Spleen (tissue), 11 donors: ENCODE measurements around the gene TSC1. TPM values are rescaled to one million over a fixed set of nuclear protein-coding genes. Genes with fewer than 3 reads are reported as not detected.

Experiments used
- DNase-seq: peaks from one replicate; pipeline ENCODE4 v3.0.0-alpha.2; 2020
- H3K27ac ChIP-seq, 8 donors: fragments of 200-600 bp; sonication (generic) in 7 of 8; 1 replicate in 4 of 8; 2 replicates in 4 of 8; pipeline versions ENCODE4 v1.5.0 to v1.8.0; 2016 to 2021; ENCODE audit warnings: inconsistent platforms in 4 of 8, mild to moderate bottlenecking in 4 of 8, moderate library complexity in 1 of 8
- H3K27me3 ChIP-seq, 7 donors: fragments of 200-600 bp; sonication (generic) in 6 of 7; replicated peaks in 1 of 7; 1 replicate in 4 of 7; 2 replicates in 3 of 7; pipeline versions ENCODE4 v1.5.0 to v1.8.0; 2016 to 2021; ENCODE audit warnings: inconsistent platforms in 3 of 7, mild to moderate bottlenecking in 1 of 7
- H3K36me3 ChIP-seq, 6 donors: fragments of 200-600 bp; sonication (generic) in 5 of 6; 1 replicate in 4 of 6; 2 replicates in 2 of 6; pipeline versions ENCODE4 v1.5.0 to v1.8.0; 2016 to 2021; ENCODE audit warnings: inconsistent platforms in 2 of 6
- H3K4me1 ChIP-seq, 6 donors: fragments of 200-600 bp; sonication (generic) in 5 of 6; 1 replicate in 3 of 6; 2 replicates in 3 of 6; pipeline versions ENCODE4 v1.5.0 to v1.8.0; 2016 to 2021; ENCODE audit warnings: inconsistent platforms in 3 of 6
- H3K4me3 ChIP-seq, 8 donors: fragments of 200-600 bp; sonication (generic) in 7 of 8; 1 replicate in 4 of 8; 2 replicates in 4 of 8; pipeline versions ENCODE4 v1.5.0 to v1.8.0; 2016 to 2021; ENCODE audit warnings: inconsistent platforms in 4 of 8, mild to moderate bottlenecking in 4 of 8, moderate library complexity in 2 of 8
- H3K9me3 ChIP-seq, 8 donors: fragments of 200-600 bp; sonication (generic) in 7 of 8; 1 replicate in 4 of 8; 2 replicates in 4 of 8; pipeline versions ENCODE4 v1.5.0 to v1.8.0; 2016 to 2021; ENCODE audit warnings: inconsistent platforms in 4 of 8
- CTCF ChIP-seq, 11 experiments: fragments of 200-600 bp in 7 of 11; fragments of 450-650 bp in 4 of 11; sonication (generic) in 4 of 11; IDR thresholded peaks in 8 of 11; conservative IDR thresholded peaks in 3 of 11; 1 replicate in 7 of 11; 2 replicates in 4 of 11; pipeline versions ENCODE4 v1.4.0 to v1.8.0; 2016 to 2021; ENCODE audit warnings: antibody characterized with exemption in 11 of 11, inconsistent platforms in 4 of 11, mild to moderate bottlenecking in 1 of 11
- POLR2A ChIP-seq, 3 donors: fragments of 450-650 bp; IDR thresholded peaks; one replicate each; pipeline ENCODE4 v1.5.1; 2017; ENCODE audit warnings: antibody characterized with exemption in 3 of 3, mild to moderate bottlenecking in 1 of 3
- POLR2AphosphoS5 ChIP-seq, 3 donors: sonication (generic); formaldehyde crosslinking; IDR thresholded peaks; one replicate each; pipeline ENCODE4 v1.5.1; 2017; ENCODE audit warnings: antibody characterized with exemption in 3 of 3
- WGBS, 5 donors: extraction: QIAGEN DNeasy Blood & Tissue Kit in 3 of 5; methylation state at CpG; one replicate each; pipeline versions ENCODE4 v1.1.5 to v1.1.7; 2013 to 2018; 5-methylcytosine and 5-hydroxymethylcytosine counted together
- intact Hi-C: fragments of 100-400 bp; cut with DNase I; formaldehyde crosslinking; loops from one replicate; pipeline ENCODE4 v1.15.0; 2023; ENCODE audit warnings: low total_unique reads
- microRNA-seq, 3 donors: library from miRNA; unstranded; fragments of <30 nt; microRNA quantifications; one replicate each; pipeline versions ENCODE4 to v1.1.0, GENCODE V29; 2019 to 2020
- polyA plus RNA-seq, 3 donors: library from polyadenylated mRNA; stranded (reverse); fragments of 200-250 nt; gene quantifications; one replicate each; pipeline ENCODE4 v1.2.1, GENCODE V29; 2013
- small RNA-seq, 4 donors: library from RNA; depleted of rRNA; stranded (forward); fragments of <200 nt; gene quantifications; one replicate each; pipeline ENCODE3, GENCODE V24; 2016
- total RNA-seq, 7 donors: library from RNA; depleted of rRNA in 3 of 7; stranded (reverse); fragments of >200 nt in 3 of 7; fragmentation: NEBNext Ultra II Directional in 4 of 7; extraction: Animal tissue kit (Norgen Biotek cat#: 25700) in 4 of 7; gene quantifications; one replicate each; pipeline versions ENCODE4 v1.1.0 to v1.2.1, GENCODE V29; 2016 to 2021
- donor health status: healthy with polysubstance abuse.
- donor health status: DM: no; HTN: no; CAD: no; lungs with moderate emphysema.
- donor health status: DM: no; HTN: no; CAD: no.
- donor health status: Bipolar disorder and iron deficiency.
- donor health status: healthy.
- donor health status: DM: no; HTN: no; CAD: no.
- donor health status: DM: yes; HTN: yes; CAD: no.

TSC1 gene
- total and polyA plus RNA-seq, 10 donors: 6.9 to 80.6 (median 51.6) TPM

- Histone ChIP-seq H3K9me3 (no peaks in the 10 kb centered on the region), H3K4me1 (no peaks in the 10 kb centered on the region), H3K36me3 (no peaks in the 10 kb centered on the region), H3K27me3 (no peaks in the 10 kb centered on the region), H3K4me3 (no peak overlapping the region), H3K27ac (no peak overlapping the region)
- TF ChIP-seq POLR2AphosphoS5 (IDR thresholded peaks at IDR 0.05): no peak
- TF ChIP-seq POLR2A (IDR thresholded peaks at IDR 0.05): no peak
- TF ChIP-seq CTCF (IDR thresholded peaks at IDR 0.05 in 8 of 11, conservative IDR thresholded peaks at IDR 0.05 in 3 of 11): no peak
- intact Hi-C loops: no loop called here
- DNase-seq: no peak
- WGBS, 5 donors: 83 to 93% (median 87%) methylated on average over 5 of the region's 5 CpGs
These were observed 102.0 kb downstream of the TSC1 start for GRCh38 chr9:132842124-132843044.

Small RNAs within 50 kb of the gene (microRNA-seq; reads per million reads assigned to microRNA genes)
- 2.1 to 4.3 (median 2.8) reads per million in 3 donors for gene MIR548AW

Small RNAs within 50 kb of the gene (small RNA-seq; reads per million reads assigned to genes)
- gene AL593851.1 (0 reads per million in 4 donors), gene MIR548AW (0 to 0.97 (median 0.48) reads per million in 4 donors), gene RNU7-21P (0 reads per million in 4 donors)

Other genes with a start within 250 kb of the TSC1 start
- 1 to 10 TPM in 1 of 7 donors, under 1 TPM in 6; 0.51 to 1.8 (median 0.92) TPM for gene AK8, start 66.3 kb downstream of the TSC1 start, total RNA-seq
- gene AK8, start 66.3 kb downstream of the TSC1 start, polyA plus RNA-seq: 1 to 10 TPM in 2 of 3 donors, under 1 TPM in 1; 0.22 to 1.8 (median 1.0) TPM
- 1 to 10 TPM; 1.1 to 5.6 (median 2.5) TPM for gene SPACA9, start 65.7 kb downstream of the TSC1 start, total RNA-seq
- 1 to 10 TPM; 1.7 to 3.5 (median 3.0) TPM for gene SPACA9, start 65.7 kb downstream of the TSC1 start, polyA plus RNA-seq
- gene GFI1B, start 34.1 kb upstream of the TSC1 start, total RNA-seq: 1 to 10 TPM; 1.5 to 4.0 (median 3.0) TPM
- gene GFI1B, start 34.1 kb upstream of the TSC1 start, polyA plus RNA-seq: under 1 TPM; 0.14 to 0.20 (median 0.19) TPM
- 10 to 100 TPM; 40.5 to 64.4 (median 47.6) TPM for gene GTF3C5, start 86.4 kb upstream of the TSC1 start, total RNA-seq
- 10 to 100 TPM; 34.9 to 52.5 (median 44.4) TPM for gene GTF3C5, start 86.4 kb upstream of the TSC1 start, polyA plus RNA-seq
- 1 to 10 TPM in 3 of 7 donors, under 1 TPM in 2, not detected in 2; 0.58 to 5.3 (median 1.9) TPM for gene CEL, start 117.4 kb upstream of the TSC1 start, total RNA-seq
- gene CEL, start 117.4 kb upstream of the TSC1 start, polyA plus RNA-seq: under 1 TPM; 0.46 to 0.67 (median 0.55) TPM
- gene RALGDS, start 176.6 kb upstream of the TSC1 start, total RNA-seq: 10 to 100 TPM; 50.6 to 74.3 (median 60.3) TPM
- gene RALGDS, start 176.6 kb upstream of the TSC1 start, polyA plus RNA-seq: 10 to 100 TPM; 21.3 to 40.1 (median 27.2) TPM
- gene GBGT1, start 219.3 kb upstream of the TSC1 start, total RNA-seq: 10 to 100 TPM; 16.8 to 52.8 (median 31.2) TPM
- 10 to 100 TPM in 2 of 3 donors, 1 to 10 TPM in 1; 9.2 to 14.1 (median 10.7) TPM for gene GBGT1, start 219.3 kb upstream of the TSC1 start, polyA plus RNA-seq